Immature natural killer cell (primary cell): Measurements from ENCODE around the gene KCNH6. TPM values are rescaled to one million over a fixed set of nuclear protein-coding genes. Genes with fewer than 3 reads are reported as not detected.

Source experiments
- DNase-seq, 3 donors: peaks; one replicate each; pipeline ENCODE4 v3.0.0; 2022; ENCODE audit warnings: mixed read lengths in 1 of 3
- H3K27ac Mint-ChIP-seq, 6 donors: one replicate each; pipeline ENCODE4 v1.8.0; 2020; ENCODE audit warnings: mixed read lengths in 6 of 6, mild to moderate bottlenecking in 5 of 6, inconsistent platforms in 4 of 6, moderate library complexity in 3 of 6
- H3K27me3 Mint-ChIP-seq, 3 donors: one replicate each; pipeline ENCODE4 v1.8.0; 2020 to 2021; ENCODE audit warnings: low read depth in 3 of 3, mild to moderate bottlenecking in 3 of 3, mixed read lengths in 3 of 3, moderate library complexity in 3 of 3, inconsistent platforms in 1 of 3
- H3K36me3 Mint-ChIP-seq, 3 donors: one replicate each; pipeline ENCODE4 v1.8.0; 2020; ENCODE audit warnings: mixed read lengths in 3 of 3, inconsistent platforms in 2 of 3, mild to moderate bottlenecking in 2 of 3
- H3K4me1 Mint-ChIP-seq, 2 donors: one replicate each; pipeline ENCODE4 v1.8.0; 2020; ENCODE audit warnings: inconsistent platforms in 2 of 2, mild to moderate bottlenecking in 2 of 2, mixed read lengths in 2 of 2, moderate library complexity in 1 of 2
- H3K4me3 Mint-ChIP-seq, 5 donors: one replicate each; pipeline ENCODE4 v1.8.0; 2020; ENCODE audit warnings: mild to moderate bottlenecking in 5 of 5, mixed read lengths in 5 of 5, inconsistent platforms in 3 of 5, moderate library complexity in 3 of 5
- H3K9me3 Mint-ChIP-seq, 6 donors: one replicate each; pipeline ENCODE4 v1.8.0; 2020; ENCODE audit warnings: mild to moderate bottlenecking in 6 of 6, mixed read lengths in 6 of 6, inconsistent platforms in 4 of 6, moderate library complexity in 3 of 6
- polyA plus RNA-seq, 3 donors: library from polyadenylated mRNA; unstranded; fragments of 300-500 nt; fragmentation: Illumina TruSeq; gene quantifications; one replicate each; pipeline ENCODE4 v1.2.3, GENCODE V29; 2021

The KCNH6 gene
- polyA plus RNA-seq, 3 donors from 2014 or later: not detected

GRCh38 chr17:63492940-63493339, 30.2 kb upstream of the KCNH6 start:
- peaks cover 0 to 2% (median 0%) of the 10 kb centered on the region in 3 donors for H3K27me3 Mint-ChIP-seq
- H3K36me3 Mint-ChIP-seq: no peaks in the 10 kb centered on the region
- H3K4me3 Mint-ChIP-seq: no peak overlapping the region
- no peak for DNase-seq
- H3K4me1 Mint-ChIP-seq: no peaks in the 10 kb centered on the region
- H3K9me3 Mint-ChIP-seq: no peaks in the 10 kb centered on the region
- no peak overlapping the region for H3K27ac Mint-ChIP-seq

GRCh38 chr17:63493411-63493810, 29.7 kb upstream of the KCNH6 start:
- Mint-ChIP-seq H3K9me3 (no peaks in the 10 kb centered on the region), H3K36me3 (no peaks in the 10 kb centered on the region), H3K27ac (no peak overlapping the region), H3K4me3 (no peak overlapping the region), H3K27me3 (peaks cover 0 to 2% (median 0%) of the 10 kb centered on the region in 3 donors), H3K4me1 (no peaks in the 10 kb centered on the region)
- DNase-seq: no peak

- peaks cover 0 to 1% (median under 1%) of the 10 kb centered on the region in 3 donors for H3K27me3 Mint-ChIP-seq
- H3K27ac Mint-ChIP-seq: no peak overlapping the region
- H3K9me3 Mint-ChIP-seq: no peaks in the 10 kb centered on the region
- no peaks in the 10 kb centered on the region for H3K4me1 Mint-ChIP-seq
- H3K4me3 Mint-ChIP-seq: no peak overlapping the region
- no peaks in the 10 kb centered on the region for H3K36me3 Mint-ChIP-seq
- DNase-seq: no peak
Measured at GRCh38 chr17:63494300-63494928, 28.7 kb upstream of the KCNH6 start.

- H3K4me1 Mint-ChIP-seq: no peaks in the 10 kb centered on the region
- peaks cover 2 to 5% (median 2%) of the 10 kb centered on the region in 3 donors for H3K27me3 Mint-ChIP-seq
- no peak overlapping the region for H3K27ac Mint-ChIP-seq
Measured at GRCh38 chr17:63495491-63495890, 27.7 kb upstream of the KCNH6 start.

GRCh38 chr17:63496177-63496576, 27.0 kb upstream of the KCNH6 start:
- H3K9me3 Mint-ChIP-seq: no peaks in the 10 kb centered on the region
- H3K4me3 Mint-ChIP-seq: no peak overlapping the region
- H3K27me3 Mint-ChIP-seq: peaks cover 2 to 5% (median 5%) of the 10 kb centered on the region in 3 donors
- no peaks in the 10 kb centered on the region for H3K36me3 Mint-ChIP-seq
- H3K27ac Mint-ChIP-seq: no peak overlapping the region
- no peaks in the 10 kb centered on the region for H3K4me1 Mint-ChIP-seq
- DNase-seq: no peak

More at GRCh38 chr17:63495491-63495890, 27.7 kb upstream of the KCNH6 start:
- Mint-ChIP-seq H3K36me3 (no peaks in the 10 kb centered on the region), H3K4me3 (no peak overlapping the region), H3K9me3 (no peaks in the 10 kb centered on the region)
- DNase-seq: no peak

GRCh38 chr17:63496663-63497400, 26.3 kb upstream of the KCNH6 start:
- Mint-ChIP-seq H3K4me3 (no peak overlapping the region), H3K9me3 (no peaks in the 10 kb centered on the region), H3K4me1 (no peaks in the 10 kb centered on the region), H3K27me3 (peaks cover 3 to 5% (median 5%) of the 10 kb centered on the region in 3 donors), H3K36me3 (no peaks in the 10 kb centered on the region), H3K27ac (no peak overlapping the region)
- DNase-seq: no peak

GRCh38 chr17:63497708-63498483, 25.3 kb upstream of the KCNH6 start:
- DNase-seq: no peak
- H3K27me3 Mint-ChIP-seq: peaks cover 3 to 5% (median 5%) of the 10 kb centered on the region in 3 donors
- H3K36me3 Mint-ChIP-seq: no peaks in the 10 kb centered on the region
- no peak overlapping the region for H3K4me3 Mint-ChIP-seq
- no peak overlapping the region for H3K27ac Mint-ChIP-seq
- no peaks in the 10 kb centered on the region for H3K4me1 Mint-ChIP-seq
- H3K9me3 Mint-ChIP-seq: no peaks in the 10 kb centered on the region

GRCh38 chr17:63498626-63499195, 24.4 kb upstream of the KCNH6 start:
- H3K9me3 Mint-ChIP-seq: no peaks in the 10 kb centered on the region
- peaks cover 3 to 13% (median 5%) of the 10 kb centered on the region in 3 donors for H3K27me3 Mint-ChIP-seq
- no peaks in the 10 kb centered on the region for H3K36me3 Mint-ChIP-seq
- no peak overlapping the region for H3K4me3 Mint-ChIP-seq
- no peak for DNase-seq
- H3K27ac Mint-ChIP-seq: no peak overlapping the region
- H3K4me1 Mint-ChIP-seq: no peaks in the 10 kb centered on the region

GRCh38 chr17:63500543-63501390, 22.4 kb upstream of the KCNH6 start:
- H3K27me3 Mint-ChIP-seq: peaks cover 3 to 13% (median 6%) of the 10 kb centered on the region in 3 donors
- DNase-seq: no peak
- H3K27ac Mint-ChIP-seq: no peak overlapping the region
- no peaks in the 10 kb centered on the region for H3K4me1 Mint-ChIP-seq
- H3K9me3 Mint-ChIP-seq: peaks cover 0 to under 1% (median 0%) of the 10 kb centered on the region in 6 donors
- no peaks in the 10 kb centered on the region for H3K36me3 Mint-ChIP-seq
- no peak overlapping the region for H3K4me3 Mint-ChIP-seq

- peaks cover 0 to 2% (median 0%) of the 10 kb centered on the region in 6 donors for H3K9me3 Mint-ChIP-seq
- H3K27ac Mint-ChIP-seq: no peak overlapping the region
- peaks cover 4 to 13% (median 9%) of the 10 kb centered on the region in 3 donors for H3K27me3 Mint-ChIP-seq
- no peaks in the 10 kb centered on the region for H3K36me3 Mint-ChIP-seq
- no peak overlapping the region for H3K4me3 Mint-ChIP-seq
- DNase-seq: no peak
- H3K4me1 Mint-ChIP-seq: no peaks in the 10 kb centered on the region
Measured at GRCh38 chr17:63503341-63503705, 19.8 kb upstream of the KCNH6 start.

- H3K27ac Mint-ChIP-seq: no peak overlapping the region
- no peaks in the 10 kb centered on the region for H3K4me1 Mint-ChIP-seq
- H3K4me3 Mint-ChIP-seq: no peak overlapping the region
- H3K36me3 Mint-ChIP-seq: no peaks in the 10 kb centered on the region
- H3K9me3 Mint-ChIP-seq: peaks cover 0 to 2% (median 0%) of the 10 kb centered on the region in 6 donors
- H3K27me3 Mint-ChIP-seq: peaks cover 4 to 13% (median 9%) of the 10 kb centered on the region in 3 donors
- no peak for DNase-seq
Measured at GRCh38 chr17:63504261-63504660, 18.9 kb upstream of the KCNH6 start.

- Mint-ChIP-seq H3K36me3 (no peaks in the 10 kb centered on the region), H3K27ac (no peak overlapping the region), H3K9me3 (peaks cover 0 to 2% (median 0%) of the 10 kb centered on the region in 6 donors), H3K4me3 (no peak overlapping the region), H3K27me3 (peaks cover 3 to 18% (median 4%) of the 10 kb centered on the region in 3 donors), H3K4me1 (no peaks in the 10 kb centered on the region)
- DNase-seq: no peak
Measured at GRCh38 chr17:63505341-63505740, 17.8 kb upstream of the KCNH6 start.

GRCh38 chr17:63506627-63507026, 16.5 kb upstream of the KCNH6 start:
- Mint-ChIP-seq H3K27me3 (peaks cover 2 to 13% (median 4%) of the 10 kb centered on the region in 3 donors), H3K27ac (no peak overlapping the region), H3K36me3 (no peaks in the 10 kb centered on the region), H3K4me3 (no peak overlapping the region), H3K4me1 (no peaks in the 10 kb centered on the region), H3K9me3 (peaks cover 0 to 2% (median 0%) of the 10 kb centered on the region in 6 donors)
- no peak for DNase-seq
